NB4 (cell line): Measurements from ENCODE around the gene KCNQ1.

ENCODE experiments used
- MYC ChIP-seq: IDR thresholded peaks from 2 replicates; pipeline ENCODE4 v1.6.1; 2011; ENCODE audit warnings: low read depth, low read length
- POLR2A ChIP-seq: IDR thresholded peaks from 2 replicates; pipeline ENCODE4 v1.6.1; 2011; ENCODE audit warnings: mild to moderate bottlenecking; ENCODE audit not compliant: insufficient read length; ENCODE audit errors: extremely low read depth
- TF ChIP-seq, protein P1 (sequence below): IDR thresholded peaks from one replicate; pipeline ENCODE4 v1.5.1; 2012; ENCODE audit warnings: low read depth, low read length
- TF ChIP-seq, protein P2 (sequence below): IDR thresholded peaks from 2 replicates; pipeline ENCODE4 v1.6.1; 2011; ENCODE audit warnings: low read depth, low read length

DNA sequence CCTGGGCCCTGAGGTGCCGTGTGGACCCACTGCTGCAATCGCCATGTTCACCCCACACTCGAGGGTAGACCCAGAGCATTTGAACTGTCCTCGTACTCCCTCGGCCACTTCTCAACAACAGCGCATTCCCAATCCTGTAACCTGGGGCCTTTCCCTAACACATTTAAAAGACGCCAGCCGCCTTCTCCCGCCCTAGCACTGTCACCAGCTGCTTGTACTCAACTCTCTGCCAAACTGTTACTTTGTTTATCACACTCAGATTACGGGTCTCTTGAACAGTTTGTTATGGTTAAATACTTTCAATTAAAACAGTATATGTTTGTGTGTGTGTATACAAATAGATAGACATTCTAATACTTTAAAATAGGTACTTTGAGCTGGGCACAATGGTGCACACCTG, 420.1 kb downstream of the KCNQ1 start:
- TF ChIP-seq, protein P1, sequence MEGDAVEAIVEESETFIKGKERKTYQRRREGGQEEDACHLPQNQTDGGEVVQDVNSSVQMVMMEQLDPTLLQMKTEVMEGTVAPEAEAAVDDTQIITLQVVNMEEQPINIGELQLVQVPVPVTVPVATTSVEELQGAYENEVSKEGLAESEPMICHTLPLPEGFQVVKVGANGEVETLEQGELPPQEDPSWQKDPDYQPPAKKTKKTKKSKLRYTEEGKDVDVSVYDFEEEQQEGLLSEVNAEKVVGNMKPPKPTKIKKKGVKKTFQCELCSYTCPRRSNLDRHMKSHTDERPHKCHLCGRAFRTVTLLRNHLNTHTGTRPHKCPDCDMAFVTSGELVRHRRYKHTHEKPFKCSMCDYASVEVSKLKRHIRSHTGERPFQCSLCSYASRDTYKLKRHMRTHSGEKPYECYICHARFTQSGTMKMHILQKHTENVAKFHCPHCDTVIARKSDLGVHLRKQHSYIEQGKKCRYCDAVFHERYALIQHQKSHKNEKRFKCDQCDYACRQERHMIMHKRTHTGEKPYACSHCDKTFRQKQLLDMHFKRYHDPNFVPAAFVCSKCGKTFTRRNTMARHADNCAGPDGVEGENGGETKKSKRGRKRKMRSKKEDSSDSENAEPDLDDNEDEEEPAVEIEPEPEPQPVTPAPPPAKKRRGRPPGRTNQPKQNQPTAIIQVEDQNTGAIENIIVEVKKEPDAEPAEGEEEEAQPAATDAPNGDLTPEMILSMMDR: no peak
- TF ChIP-seq POLR2A: no peak
- TF ChIP-seq, protein P2, sequence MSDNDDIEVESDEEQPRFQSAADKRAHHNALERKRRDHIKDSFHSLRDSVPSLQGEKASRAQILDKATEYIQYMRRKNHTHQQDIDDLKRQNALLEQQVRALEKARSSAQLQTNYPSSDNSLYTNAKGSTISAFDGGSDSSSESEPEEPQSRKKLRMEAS: no peak
- TF ChIP-seq MYC: no peak
